ENCODE results near the gene SEMA3A.
"Not testable (repeated sequence)": the region's sequence is repeated elsewhere in the genome, so short reads cannot be mapped to it uniquely, and the experiment has no call there.

Gene SEMA3A

DNA sequence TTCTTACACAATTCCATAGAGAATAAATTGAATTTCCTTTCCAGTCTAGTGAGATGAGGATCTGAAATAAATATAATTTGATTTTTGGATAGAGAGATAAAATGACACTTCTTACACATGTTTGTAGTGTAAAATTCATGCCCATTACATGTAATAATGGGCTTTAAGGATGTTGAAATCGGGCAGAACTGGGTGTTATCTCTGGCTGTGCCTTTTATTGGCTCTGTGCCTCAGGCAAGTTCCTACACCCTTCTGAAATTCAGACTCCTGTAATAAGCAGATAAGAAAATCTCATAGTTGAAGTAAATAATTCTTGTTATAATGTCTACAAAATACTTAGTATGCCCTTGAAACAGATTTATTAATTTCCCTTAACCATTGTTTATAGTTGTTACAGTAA lies 125.6 kb downstream of the SEMA3A start:
- Mint-ChIP-seq H3K27ac (no peak overlapping the region), H3K27me3 (ENCODE audit: low read depth, poor library complexity) (no peaks in the 10 kb centered on the region), H3K4me1 (peaks cover 5% of the 10 kb centered on the region), H3K9me3 (peaks cover 7% of the 10 kb centered on the region), H3K36me3 (ENCODE audit: low read depth) (peaks cover 7% of the 10 kb centered on the region), H3K4me3 (no peak overlapping the region)
- TF ChIP-seq, protein P1, sequence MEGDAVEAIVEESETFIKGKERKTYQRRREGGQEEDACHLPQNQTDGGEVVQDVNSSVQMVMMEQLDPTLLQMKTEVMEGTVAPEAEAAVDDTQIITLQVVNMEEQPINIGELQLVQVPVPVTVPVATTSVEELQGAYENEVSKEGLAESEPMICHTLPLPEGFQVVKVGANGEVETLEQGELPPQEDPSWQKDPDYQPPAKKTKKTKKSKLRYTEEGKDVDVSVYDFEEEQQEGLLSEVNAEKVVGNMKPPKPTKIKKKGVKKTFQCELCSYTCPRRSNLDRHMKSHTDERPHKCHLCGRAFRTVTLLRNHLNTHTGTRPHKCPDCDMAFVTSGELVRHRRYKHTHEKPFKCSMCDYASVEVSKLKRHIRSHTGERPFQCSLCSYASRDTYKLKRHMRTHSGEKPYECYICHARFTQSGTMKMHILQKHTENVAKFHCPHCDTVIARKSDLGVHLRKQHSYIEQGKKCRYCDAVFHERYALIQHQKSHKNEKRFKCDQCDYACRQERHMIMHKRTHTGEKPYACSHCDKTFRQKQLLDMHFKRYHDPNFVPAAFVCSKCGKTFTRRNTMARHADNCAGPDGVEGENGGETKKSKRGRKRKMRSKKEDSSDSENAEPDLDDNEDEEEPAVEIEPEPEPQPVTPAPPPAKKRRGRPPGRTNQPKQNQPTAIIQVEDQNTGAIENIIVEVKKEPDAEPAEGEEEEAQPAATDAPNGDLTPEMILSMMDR (IDR thresholded peaks at IDR 0.05), result no peak
- no peak for DNase-seq

DNA sequence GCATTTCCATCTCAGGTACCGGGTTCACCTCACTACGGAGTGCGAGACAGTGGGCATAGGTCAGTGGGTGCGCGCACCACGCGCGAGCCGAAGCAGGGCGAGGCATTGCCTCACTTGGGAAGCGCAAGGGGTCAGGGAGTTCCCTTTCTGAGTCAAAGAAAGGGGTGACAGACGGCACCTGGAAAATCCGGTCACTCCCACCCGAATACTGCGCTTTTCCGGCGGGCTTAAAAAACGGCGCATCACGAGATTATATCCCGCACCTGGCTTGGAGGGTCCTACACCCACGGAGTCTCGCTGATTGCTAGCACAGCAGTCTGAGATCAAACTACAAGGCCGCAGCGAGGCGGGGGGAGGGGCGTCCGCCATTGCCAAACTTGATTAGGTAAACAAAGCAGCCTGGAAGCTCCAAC lies 132.1 kb downstream of the SEMA3A start:
- Mint-ChIP-seq H3K9me3 (peaks cover 14% of the 10 kb centered on the region), H3K27ac (peak overlapping the region; percentile 54)
- not testable (repeated sequence) for DNase-seq; H3K36me3 Mint-ChIP-seq (ENCODE audit: low read depth); H3K27me3 Mint-ChIP-seq (ENCODE audit: low read depth, poor library complexity); H3K4me3 Mint-ChIP-seq; H3K4me1 Mint-ChIP-seq

DNA sequence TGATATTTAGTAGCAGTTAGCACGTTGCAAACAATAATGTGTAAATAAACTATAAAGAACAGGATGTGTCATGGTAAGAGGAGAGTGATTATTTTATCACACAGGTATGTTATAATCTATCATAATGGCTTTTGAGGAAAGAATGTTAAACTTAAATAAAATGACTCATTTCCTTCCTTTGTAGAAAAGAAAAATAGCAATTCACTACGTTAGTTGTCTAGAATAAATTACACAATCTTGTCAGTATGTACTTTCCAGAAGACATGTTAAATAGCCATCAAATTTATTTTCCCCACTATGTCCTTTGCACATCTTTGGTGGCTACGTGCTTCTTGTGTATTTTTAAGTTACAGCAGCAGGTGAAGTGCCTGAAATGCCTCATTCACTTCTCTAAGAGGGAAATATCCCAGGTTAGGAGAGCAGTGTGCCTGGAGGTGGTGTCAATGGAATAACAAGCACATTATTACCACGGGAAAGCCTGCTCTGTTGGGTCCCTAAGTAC lies 133.8 kb downstream of the SEMA3A start:
- no peaks in the 10 kb centered on the region for H3K27me3 Mint-ChIP-seq (ENCODE audit: low read depth, poor library complexity)
- DNase-seq, result no peak

GRCh38 chr7:84060000-84060399 lies 134.6 kb downstream of the SEMA3A start:
- Mint-ChIP-seq H3K4me3 (no peak overlapping the region), H3K27me3 (ENCODE audit: low read depth, poor library complexity) (no peaks in the 10 kb centered on the region), H3K9me3 (peaks cover 25% of the 10 kb centered on the region), H3K4me1 (no peaks in the 10 kb centered on the region), H3K27ac (no peak overlapping the region), H3K36me3 (ENCODE audit: low read depth) (peaks cover 26% of the 10 kb centered on the region)
- TF ChIP-seq, protein P1 (IDR thresholded peaks at IDR 0.05), result no peak
- DNase-seq, result no peak

More for the DNA sequence above, 133.8 kb downstream of the SEMA3A start:
- peaks cover 19% of the 10 kb centered on the region for H3K9me3 Mint-ChIP-seq
- TF ChIP-seq, protein P1 (IDR thresholded peaks at IDR 0.05), result no peak
- no peak overlapping the region for H3K4me3 Mint-ChIP-seq
- H3K27ac Mint-ChIP-seq, result no peak overlapping the region
- H3K36me3 Mint-ChIP-seq (ENCODE audit: low read depth), result peaks cover 20% of the 10 kb centered on the region
- H3K4me1 Mint-ChIP-seq, result no peaks in the 10 kb centered on the region

DNA sequence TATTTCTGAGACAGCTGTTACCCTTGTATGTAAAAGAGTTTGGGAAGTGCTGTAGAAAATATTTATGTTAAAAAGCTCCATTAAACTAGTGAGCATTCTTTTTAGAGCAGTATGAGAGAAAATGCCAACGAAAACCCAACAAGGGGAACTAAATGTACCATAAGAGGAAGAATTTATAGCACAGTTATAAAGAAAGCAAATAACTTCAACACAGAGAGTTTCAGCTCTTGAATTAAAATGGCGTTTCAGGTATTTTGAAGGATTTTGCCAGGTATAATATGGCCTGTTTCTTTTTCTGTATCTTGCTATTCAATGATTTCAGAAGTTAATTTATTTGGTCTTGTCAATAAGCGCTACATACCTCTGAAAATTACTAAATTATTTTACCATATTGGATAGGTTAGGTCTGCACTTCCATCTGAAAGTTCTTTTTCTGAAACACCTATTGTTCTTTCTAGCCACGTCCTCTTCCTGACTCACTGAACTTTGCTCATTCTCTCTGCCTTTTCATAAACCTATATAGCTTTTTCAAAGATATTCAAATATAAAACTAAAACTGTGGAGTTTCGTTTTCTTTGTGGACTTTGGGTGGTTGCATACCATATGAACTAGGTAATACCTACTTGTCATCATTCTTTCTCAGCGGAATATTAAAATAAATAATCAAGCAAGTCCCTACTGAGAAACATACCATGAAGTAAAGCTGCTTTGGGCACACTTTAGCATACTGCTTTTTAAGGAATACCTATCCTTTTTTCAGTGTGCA lies 136.1 kb downstream of the SEMA3A start:
- no peak for DNase-seq
- Mint-ChIP-seq H3K9me3 (peaks cover 18% of the 10 kb centered on the region), H3K27me3 (ENCODE audit: low read depth, poor library complexity) (no peaks in the 10 kb centered on the region), H3K4me3 (no peak overlapping the region), H3K4me1 (no peaks in the 10 kb centered on the region), H3K36me3 (ENCODE audit: low read depth) (peaks cover 29% of the 10 kb centered on the region), H3K27ac (no peak overlapping the region)
- TF ChIP-seq, protein P1 (IDR thresholded peaks at IDR 0.05), result no peak

DNA sequence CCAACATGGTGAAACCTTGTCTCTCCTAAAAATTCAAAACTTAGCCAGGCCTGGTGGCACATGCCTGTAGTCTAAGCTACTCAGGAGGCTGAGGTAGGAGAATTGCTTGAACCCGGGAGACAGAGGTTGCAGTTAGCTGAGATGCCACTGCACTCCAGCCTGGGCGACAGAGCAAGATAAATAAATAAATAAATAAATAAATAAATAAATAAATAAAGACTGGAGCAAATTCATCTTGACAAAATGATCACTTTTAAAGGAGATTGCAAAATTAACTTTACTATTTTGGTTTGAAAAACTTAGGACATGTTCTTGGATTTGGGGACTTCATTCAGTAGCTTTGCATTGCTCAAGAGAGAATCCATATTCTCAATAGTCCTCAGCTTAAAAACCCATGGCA lies 137.0 kb downstream of the SEMA3A start:
- Mint-ChIP-seq H3K4me3 (no peak overlapping the region), H3K4me1 (no peaks in the 10 kb centered on the region), H3K27me3 (ENCODE audit: low read depth, poor library complexity) (no peaks in the 10 kb centered on the region), H3K9me3 (peaks cover 16% of the 10 kb centered on the region), H3K27ac (no peak overlapping the region), H3K36me3 (ENCODE audit: low read depth) (peaks cover 26% of the 10 kb centered on the region)
- DNase-seq, result no peak
- TF ChIP-seq, protein P1 (IDR thresholded peaks at IDR 0.05), result no peak

Data from nephron progenitor cell (in vitro differentiated cells).